ENCODE measurements around the gene BRCA1. TPM values are rescaled to one million over a fixed set of nuclear protein-coding genes. Genes with fewer than 3 reads are reported as not detected.

BRCA1 gene
- total RNA-seq, 4 donors from 2014 or later: 2.6 to 121 (median 5.8) TPM

DNA sequence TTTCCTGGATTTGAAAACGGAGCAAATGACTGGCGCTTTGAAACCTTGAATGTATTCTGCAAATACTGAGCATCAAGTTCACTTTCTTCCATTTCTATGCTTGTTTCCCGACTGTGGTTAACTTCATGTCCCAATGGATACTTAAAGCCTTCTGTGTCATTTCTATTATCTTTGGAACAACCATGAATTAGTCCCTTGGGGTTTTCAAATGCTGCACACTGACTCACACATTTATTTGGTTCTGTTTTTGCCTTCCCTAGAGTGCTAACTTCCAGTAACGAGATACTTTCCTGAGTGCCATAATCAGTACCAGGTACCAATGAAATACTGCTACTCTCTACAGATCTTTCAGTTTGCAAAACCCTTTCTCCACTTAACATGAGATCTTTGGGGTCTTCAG, 32.3 kb downstream of the BRCA1 start:
- intact Hi-C loops (cut with DNase I; ENCODE audit: low total_unique reads): no loop called here

DNA sequence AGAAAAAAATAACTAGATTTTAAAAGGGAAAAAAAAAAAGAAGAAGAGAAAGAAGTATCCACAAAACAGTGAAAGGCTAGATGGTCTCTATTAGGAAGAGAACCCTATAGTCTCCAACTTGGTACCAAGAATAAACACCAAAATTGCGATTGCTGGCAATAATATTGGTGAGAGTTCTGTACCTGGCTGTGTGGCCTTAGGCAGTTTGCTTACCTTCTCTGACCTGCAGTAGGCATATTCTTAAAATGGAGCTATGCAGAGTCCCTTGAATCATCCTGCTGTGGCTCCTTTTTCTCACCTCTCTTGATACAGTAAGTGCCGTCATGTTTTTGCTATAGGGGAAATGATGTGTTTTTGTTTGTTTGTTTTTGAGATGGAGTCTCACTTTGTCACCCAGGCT, 35.1 kb downstream of the BRCA1 start:
- H3K36me3 ChIP-seq: no peaks in the 10 kb centered on the region
- in situ Hi-C loops (cut with MboI; ENCODE audit: low pct_ligation_motif_present in 1 of 4, low pct_unique_long_range_greater_than_20kb in 1 of 4, low sequenced_read_pairs in 3 of 4): no loop called here

More for the DNA sequence above, 32.3 kb downstream of the BRCA1 start:
- Histone ChIP-seq H3K36me3 (no peaks in the 10 kb centered on the region), H3K4me3 (no peak overlapping the region), H3K9me3 (no peaks in the 10 kb centered on the region), H3K27me3 (no peaks in the 10 kb centered on the region), H3K27ac (no peak overlapping the region), H3K4me1 (no peaks in the 10 kb centered on the region)
- in situ Hi-C loops (cut with MboI; ENCODE audit: low pct_ligation_motif_present in 1 of 4, low pct_unique_long_range_greater_than_20kb in 1 of 4, low sequenced_read_pairs in 3 of 4): no loop called here
- 72 to 80% methylated on average over 4 of the region's 4 CpGs for WGBS, 2 donors (ENCODE audit: low coverage in 1 of 2)
- TF ChIP-seq EP300 (IDR thresholded peaks at IDR 0.05; ENCODE audit: low read depth): no peak
- DNase-seq: no peak

DNA sequence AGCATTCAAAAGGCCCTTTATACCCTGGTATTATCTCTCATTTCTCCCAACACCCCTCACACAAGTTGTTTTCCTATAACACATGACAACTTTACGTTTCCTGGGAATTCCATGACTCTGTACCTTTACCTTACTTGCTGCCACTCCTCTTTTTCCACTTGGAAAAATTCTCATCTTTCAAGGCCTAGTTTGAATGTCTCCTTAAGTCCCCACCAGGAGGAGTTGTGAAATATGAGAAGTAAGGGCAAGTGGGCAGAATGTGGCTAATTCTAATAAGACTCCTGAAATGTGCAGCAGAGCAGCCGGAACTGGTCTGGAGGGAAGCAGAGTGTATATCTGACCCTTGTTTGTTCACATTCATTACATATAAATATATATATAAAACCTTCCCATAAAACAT, 39.7 kb downstream of the BRCA1 start:
- H3K4me1 ChIP-seq: no peaks in the 10 kb centered on the region

More for the DNA sequence above, 35.1 kb downstream of the BRCA1 start:
- DNase-seq: no peak
- H3K9me3 ChIP-seq: no peaks in the 10 kb centered on the region
- 80 to 92% methylated on average over 1 to 2 of the region's 2 CpGs for WGBS, 2 donors (ENCODE audit: low coverage in 1 of 2)
- H3K4me1 ChIP-seq: no peaks in the 10 kb centered on the region
- H3K27me3 ChIP-seq: no peaks in the 10 kb centered on the region
- H3K27ac ChIP-seq: no peak overlapping the region
- intact Hi-C loops (cut with DNase I; ENCODE audit: low total_unique reads): no loop called here
- TF ChIP-seq POLR2AphosphoS5 (IDR thresholded peaks at IDR 0.05) (no peak), EP300 (IDR thresholded peaks at IDR 0.05; ENCODE audit: low read depth) (no peak), POLR2A (IDR thresholded peaks at IDR 0.05) (no peak), CTCF (IDR thresholded peaks at IDR 0.05) (no peak)
- H3K4me3 ChIP-seq: no peak overlapping the region

DNA sequence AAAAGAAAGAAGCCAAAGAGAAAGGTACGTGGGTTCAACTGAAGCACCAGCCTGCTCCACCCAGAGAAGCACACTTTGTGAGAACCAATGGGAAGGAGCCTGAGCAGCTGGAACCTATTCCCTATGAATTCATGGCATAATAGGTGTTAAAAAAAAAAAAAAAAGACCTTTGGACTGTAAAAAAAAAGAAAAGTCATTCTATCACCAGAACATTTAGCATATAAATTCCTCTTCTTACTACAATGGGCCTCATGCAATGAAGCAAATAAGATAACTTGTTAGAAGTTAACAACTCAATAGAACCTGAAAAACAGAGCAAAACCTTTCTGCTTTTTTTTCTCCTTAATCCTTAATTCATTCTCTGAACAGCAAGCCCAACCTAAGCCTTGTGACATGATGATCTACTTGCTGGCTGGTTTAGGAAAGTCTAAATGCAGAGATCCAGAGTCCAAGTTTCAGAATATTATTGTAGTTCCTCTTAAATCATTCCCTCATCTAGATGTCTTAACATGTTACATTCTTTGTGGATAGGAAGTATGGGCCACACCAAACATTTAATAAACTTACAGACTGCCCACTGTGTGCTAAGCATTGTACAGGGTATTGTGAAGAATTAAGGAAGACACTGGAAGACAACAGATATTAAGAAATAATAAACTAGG, 45.4 kb downstream of the BRCA1 start:
- WGBS, 2 donors (ENCODE audit: low coverage in 1 of 2): 55% methylated on average over 1 of the region's 1 CpG
- peak; percentile 29 for DNase-seq

More for the DNA sequence above, 39.7 kb downstream of the BRCA1 start:
- H3K36me3 ChIP-seq: peaks cover 0 to 5% (median 0%) of the 10 kb centered on the region in 4 donors
- no peak overlapping the region for H3K4me3 ChIP-seq
- DNase-seq: no peak
- no peaks in the 10 kb centered on the region for H3K9me3 ChIP-seq
- WGBS, 2 donors (ENCODE audit: low coverage in 1 of 2): 86 to 88% methylated on average over 2 of the region's 2 CpGs
- in situ Hi-C loops (cut with MboI; ENCODE audit: low pct_ligation_motif_present in 1 of 4, low pct_unique_long_range_greater_than_20kb in 1 of 4, low sequenced_read_pairs in 3 of 4): no loop called here
- no peaks in the 10 kb centered on the region for H3K27me3 ChIP-seq
- H3K27ac ChIP-seq: no peak overlapping the region
- intact Hi-C loops (cut with DNase I; ENCODE audit: low total_unique reads): no loop called here
- no peak for TF ChIP-seq POLR2AphosphoS5 (IDR thresholded peaks at IDR 0.05)
- no peak for TF ChIP-seq CTCF (IDR thresholded peaks at IDR 0.05)
- TF ChIP-seq POLR2A (IDR thresholded peaks at IDR 0.05): no peak
- no peak for TF ChIP-seq EP300 (IDR thresholded peaks at IDR 0.05; ENCODE audit: low read depth)

More for the DNA sequence above, 45.4 kb downstream of the BRCA1 start:
- in situ Hi-C loops (cut with MboI; ENCODE audit: low pct_ligation_motif_present in 1 of 4, low pct_unique_long_range_greater_than_20kb in 1 of 4, low sequenced_read_pairs in 3 of 4) (no loop called here), intact Hi-C loops (cut with DNase I; ENCODE audit: low total_unique reads) (no loop called here)
- Histone ChIP-seq H3K36me3 (peaks cover 0 to 5% (median 0%) of the 10 kb centered on the region in 4 donors), H3K4me1 (peaks cover 0 to 7% (median 0%) of the 10 kb centered on the region in 4 donors), H3K9me3 (no peaks in the 10 kb centered on the region), H3K27ac (peak overlapping the region; percentile 32 to 69 (median 54)), H3K4me3 (peak overlapping the region in 1 of 4 donors; percentile 13), H3K27me3 (no peaks in the 10 kb centered on the region)
- no peak for TF ChIP-seq CTCF (IDR thresholded peaks at IDR 0.05)
- TF ChIP-seq POLR2A (IDR thresholded peaks at IDR 0.05): peak; percentile 9
- TF ChIP-seq POLR2AphosphoS5 (IDR thresholded peaks at IDR 0.05): no peak
- TF ChIP-seq EP300 (IDR thresholded peaks at IDR 0.05; ENCODE audit: low read depth): no peak

All from transverse colon (tissue), 4 donors.